ENCODE data around the gene ERAS.

DNA sequence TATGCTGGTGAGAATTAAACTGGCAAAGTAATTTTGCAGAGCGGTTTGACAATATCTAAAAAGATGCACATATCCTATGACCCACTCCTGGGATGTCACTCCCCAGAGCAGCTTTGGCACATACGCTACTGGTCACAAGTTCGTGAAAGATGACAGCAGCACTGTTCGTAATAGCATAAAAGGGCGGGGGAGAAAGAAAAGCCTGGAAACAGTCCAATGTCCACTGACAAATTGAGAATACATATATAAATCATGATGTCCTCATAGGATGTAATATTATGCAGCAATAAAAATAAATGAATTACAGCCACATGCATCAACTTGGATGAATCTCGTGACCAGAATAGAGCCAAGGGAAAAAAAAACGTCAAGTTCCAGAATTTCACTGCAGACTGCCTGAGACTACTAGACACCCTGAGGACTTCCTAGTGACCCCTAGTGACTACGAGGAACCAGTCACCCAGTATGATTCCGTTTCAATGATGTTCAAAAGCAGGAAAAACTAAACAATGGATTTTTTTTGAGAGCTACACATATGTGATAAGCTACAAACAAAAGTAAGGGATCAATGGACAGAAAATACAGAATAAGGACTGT, 7.3 kb downstream of the ERAS start:
- peak in 1 of 2 experiments; percentile 31; a peak in 3 of 4 replicates for TF ChIP-seq CTCF (conservative IDR thresholded peaks at IDR 0.05; ENCODE audit: low read depth in 2 of 2)
- no peak for TF ChIP-seq EZH2phosphoT487 (IDR thresholded peaks at IDR 0.05; ENCODE audit: unreplicated experiment)
- TF ChIP-seq JUNB (IDR thresholded peaks at IDR 0.05; ENCODE audit: unreplicated experiment), result no peak
- TF ChIP-seq CREB1 (CRISPR knock-in tag; IDR thresholded peaks at IDR 0.05; ENCODE audit: low read depth), result no peak
- TF ChIP-seq EZH2 (IDR thresholded peaks at IDR 0.05; ENCODE audit: low read depth, unreplicated experiment), result no peak
- TF ChIP-seq REST (IDR thresholded peaks at IDR 0.05; ENCODE audit: unreplicated experiment), result no peak
- TF ChIP-seq, protein P1, sequence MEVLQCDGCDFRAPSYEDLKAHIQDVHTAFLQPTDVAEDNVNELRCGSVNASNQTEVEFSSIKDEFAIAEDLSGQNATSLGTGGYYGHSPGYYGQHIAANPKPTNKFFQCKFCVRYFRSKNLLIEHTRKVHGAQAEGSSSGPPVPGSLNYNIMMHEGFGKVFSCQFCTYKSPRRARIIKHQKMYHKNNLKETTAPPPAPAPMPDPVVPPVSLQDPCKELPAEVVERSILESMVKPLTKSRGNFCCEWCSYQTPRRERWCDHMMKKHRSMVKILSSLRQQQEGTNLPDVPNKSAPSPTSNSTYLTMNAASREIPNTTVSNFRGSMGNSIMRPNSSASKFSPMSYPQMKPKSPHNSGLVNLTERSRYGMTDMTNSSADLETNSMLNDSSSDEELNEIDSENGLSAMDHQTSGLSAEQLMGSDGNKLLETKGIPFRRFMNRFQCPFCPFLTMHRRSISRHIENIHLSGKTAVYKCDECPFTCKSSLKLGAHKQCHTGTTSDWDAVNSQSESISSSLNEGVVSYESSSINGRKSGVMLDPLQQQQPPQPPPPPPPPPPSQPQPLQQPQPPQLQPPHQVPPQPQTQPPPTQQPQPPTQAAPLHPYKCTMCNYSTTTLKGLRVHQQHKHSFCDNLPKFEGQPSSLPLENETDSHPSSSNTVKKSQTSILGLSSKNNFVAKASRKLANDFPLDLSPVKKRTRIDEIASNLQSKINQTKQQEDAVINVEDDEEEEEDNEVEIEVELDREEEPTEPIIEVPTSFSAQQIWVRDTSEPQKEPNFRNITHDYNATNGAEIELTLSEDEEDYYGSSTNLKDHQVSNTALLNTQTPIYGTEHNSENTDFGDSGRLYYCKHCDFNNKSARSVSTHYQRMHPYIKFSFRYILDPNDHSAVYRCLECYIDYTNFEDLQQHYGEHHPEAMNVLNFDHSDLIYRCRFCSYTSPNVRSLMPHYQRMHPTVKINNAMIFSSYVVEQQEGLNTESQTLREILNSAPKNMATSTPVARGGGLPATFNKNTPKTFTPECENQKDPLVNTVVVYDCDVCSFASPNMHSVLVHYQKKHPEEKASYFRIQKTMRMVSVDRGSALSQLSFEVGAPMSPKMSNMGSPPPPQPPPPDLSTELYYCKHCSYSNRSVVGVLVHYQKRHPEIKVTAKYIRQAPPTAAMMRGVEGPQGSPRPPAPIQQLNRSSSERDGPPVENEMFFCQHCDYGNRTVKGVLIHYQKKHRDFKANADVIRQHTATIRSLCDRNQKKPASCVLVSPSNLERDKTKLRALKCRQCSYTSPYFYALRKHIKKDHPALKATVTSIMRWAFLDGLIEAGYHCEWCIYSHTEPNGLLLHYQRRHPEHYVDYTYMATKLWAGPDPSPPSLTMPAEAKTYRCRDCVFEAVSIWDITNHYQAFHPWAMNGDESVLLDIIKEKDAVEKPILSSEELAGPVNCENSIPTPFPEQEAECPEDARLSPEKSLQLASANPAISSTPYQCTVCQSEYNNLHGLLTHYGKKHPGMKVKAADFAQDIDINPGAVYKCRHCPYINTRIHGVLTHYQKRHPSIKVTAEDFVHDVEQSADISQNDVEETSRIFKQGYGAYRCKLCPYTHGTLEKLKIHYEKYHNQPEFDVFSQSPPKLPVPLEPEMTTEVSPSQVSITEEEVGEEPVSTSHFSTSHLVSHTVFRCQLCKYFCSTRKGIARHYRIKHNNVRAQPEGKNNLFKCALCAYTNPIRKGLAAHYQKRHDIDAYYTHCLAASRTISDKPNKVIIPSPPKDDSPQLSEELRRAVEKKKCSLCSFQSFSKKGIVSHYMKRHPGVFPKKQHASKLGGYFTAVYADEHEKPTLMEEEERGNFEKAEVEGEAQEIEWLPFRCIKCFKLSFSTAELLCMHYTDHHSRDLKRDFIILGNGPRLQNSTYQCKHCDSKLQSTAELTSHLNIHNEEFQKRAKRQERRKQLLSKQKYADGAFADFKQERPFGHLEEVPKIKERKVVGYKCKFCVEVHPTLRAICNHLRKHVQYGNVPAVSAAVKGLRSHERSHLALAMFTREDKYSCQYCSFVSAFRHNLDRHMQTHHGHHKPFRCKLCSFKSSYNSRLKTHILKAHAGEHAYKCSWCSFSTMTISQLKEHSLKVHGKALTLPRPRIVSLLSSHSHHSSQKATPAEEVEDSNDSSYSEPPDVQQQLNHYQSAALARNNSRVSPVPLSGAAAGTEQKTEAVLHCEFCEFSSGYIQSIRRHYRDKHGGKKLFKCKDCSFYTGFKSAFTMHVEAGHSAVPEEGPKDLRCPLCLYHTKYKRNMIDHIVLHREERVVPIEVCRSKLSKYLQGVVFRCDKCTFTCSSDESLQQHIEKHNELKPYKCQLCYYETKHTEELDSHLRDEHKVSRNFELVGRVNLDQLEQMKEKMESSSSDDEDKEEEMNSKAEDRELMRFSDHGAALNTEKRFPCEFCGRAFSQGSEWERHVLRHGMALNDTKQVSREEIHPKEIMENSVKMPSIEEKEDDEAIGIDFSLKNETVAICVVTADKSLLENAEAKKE (CRISPR knock-in tag; IDR thresholded peaks at IDR 0.05), result no peak
- TF ChIP-seq POLR2AphosphoS5 (IDR thresholded peaks at IDR 0.05; ENCODE audit: low read depth), result no peak
- no peak for TF ChIP-seq ZNF331 (CRISPR knock-in tag; IDR thresholded peaks at IDR 0.05; ENCODE audit: low read depth)
- no peak for TF ChIP-seq ZNF114 (CRISPR knock-in tag; IDR thresholded peaks at IDR 0.05)
- no peak for TF ChIP-seq NANOG (IDR thresholded peaks at IDR 0.05; ENCODE audit: borderline replicate concordance)
- TF ChIP-seq, protein P2, sequence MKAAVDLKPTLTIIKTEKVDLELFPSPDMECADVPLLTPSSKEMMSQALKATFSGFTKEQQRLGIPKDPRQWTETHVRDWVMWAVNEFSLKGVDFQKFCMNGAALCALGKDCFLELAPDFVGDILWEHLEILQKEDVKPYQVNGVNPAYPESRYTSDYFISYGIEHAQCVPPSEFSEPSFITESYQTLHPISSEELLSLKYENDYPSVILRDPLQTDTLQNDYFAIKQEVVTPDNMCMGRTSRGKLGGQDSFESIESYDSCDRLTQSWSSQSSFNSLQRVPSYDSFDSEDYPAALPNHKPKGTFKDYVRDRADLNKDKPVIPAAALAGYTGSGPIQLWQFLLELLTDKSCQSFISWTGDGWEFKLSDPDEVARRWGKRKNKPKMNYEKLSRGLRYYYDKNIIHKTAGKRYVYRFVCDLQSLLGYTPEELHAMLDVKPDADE (IDR thresholded peaks at IDR 0.05), result no peak
- no peak for TF ChIP-seq STAT1 (IDR thresholded peaks at IDR 0.05; ENCODE audit: unreplicated experiment)
